CD4-positive, alpha-beta T cell treated with Interleukin-2 at 100 ng/mL for 4 hours (primary cell): ENCODE data around the gene PVALB.

ENCODE experiments used
- DNase-seq: peaks from one replicate; pipeline ENCODE4 v3.0.0-alpha.2; 2020; ENCODE audit warnings: low spot score

Gene PVALB

GRCh38 chr22:36846271-36846670 lies 29.4 kb upstream of the PVALB start:
- DNase-seq = no peak

DNA sequence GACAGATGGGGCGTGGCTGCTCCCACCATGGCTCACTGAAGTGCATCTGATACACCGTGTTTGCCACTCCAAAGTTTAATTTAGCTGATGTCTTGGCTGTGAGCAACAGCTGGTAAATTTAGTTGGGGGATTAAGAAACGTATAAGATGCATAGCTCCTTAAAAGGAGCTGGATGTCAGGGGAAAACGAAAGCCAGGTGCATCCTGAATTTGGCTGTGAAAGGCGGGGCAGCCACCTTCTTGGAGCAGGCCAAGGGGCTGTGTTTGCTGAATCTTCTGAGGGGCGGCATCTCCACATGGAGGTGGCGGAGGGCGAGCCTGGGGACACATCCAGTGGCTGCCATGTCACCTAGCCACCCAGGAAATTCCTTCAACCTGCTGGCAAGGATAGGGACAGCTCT lies 23.3 kb upstream of the PVALB start:
- DNase-seq = no peak

GRCh38 chr22:36839356-36840073 lies 22.7 kb upstream of the PVALB start:
- no peak for DNase-seq

- DNase-seq = no peak
These were observed 21.5 kb upstream of the PVALB start for GRCh38 chr22:36838119-36839030.

- DNase-seq = no peak
These were observed 19.1 kb upstream of the PVALB start for GRCh38 chr22:36835903-36836302.

DNA sequence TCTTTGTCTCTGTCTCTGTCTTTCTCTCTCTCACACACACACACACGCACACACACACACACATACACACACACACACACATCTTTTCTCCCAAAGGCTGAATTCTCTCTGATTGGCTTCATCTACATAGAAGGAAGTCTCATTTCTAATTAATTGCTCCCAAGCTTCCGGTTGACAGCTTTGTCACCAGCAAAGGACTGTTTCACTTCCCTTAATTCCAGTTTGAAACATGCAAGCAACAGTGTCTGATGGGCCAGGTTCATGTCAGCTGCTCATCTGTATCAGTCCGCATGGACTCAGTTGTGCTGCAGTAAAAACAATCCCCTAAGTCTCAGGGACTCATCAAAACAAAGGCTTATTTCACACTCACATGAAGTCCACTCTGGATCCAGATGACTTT lies 16.2 kb upstream of the PVALB start:
- DNase-seq = no peak

DNA sequence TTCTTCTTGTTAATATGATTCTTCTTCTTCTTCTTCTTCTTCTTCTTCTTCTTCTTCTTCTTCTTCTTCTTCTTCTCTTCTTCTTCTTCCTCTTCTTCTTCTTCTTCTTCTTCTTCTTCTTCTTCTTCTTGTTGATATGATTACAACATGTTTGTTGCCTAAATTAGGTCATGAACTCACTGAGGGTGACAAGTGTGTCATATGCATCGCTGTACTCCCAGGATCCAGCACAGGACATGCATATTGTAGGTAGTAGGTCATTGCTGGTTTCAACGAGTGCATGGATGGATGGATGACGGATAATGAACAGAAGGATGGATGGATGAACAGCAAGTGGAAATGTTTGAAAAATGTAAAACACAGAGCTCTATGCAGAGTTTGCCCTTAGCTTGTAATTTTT lies 14.9 kb upstream of the PVALB start:
- no peak for DNase-seq

- DNase-seq = no peak
These were observed 14.4 kb upstream of the PVALB start for GRCh38 chr22:36831206-36831605.

- DNase-seq = no peak
These were observed 13.8 kb upstream of the PVALB start for GRCh38 chr22:36830601-36831000.

DNA sequence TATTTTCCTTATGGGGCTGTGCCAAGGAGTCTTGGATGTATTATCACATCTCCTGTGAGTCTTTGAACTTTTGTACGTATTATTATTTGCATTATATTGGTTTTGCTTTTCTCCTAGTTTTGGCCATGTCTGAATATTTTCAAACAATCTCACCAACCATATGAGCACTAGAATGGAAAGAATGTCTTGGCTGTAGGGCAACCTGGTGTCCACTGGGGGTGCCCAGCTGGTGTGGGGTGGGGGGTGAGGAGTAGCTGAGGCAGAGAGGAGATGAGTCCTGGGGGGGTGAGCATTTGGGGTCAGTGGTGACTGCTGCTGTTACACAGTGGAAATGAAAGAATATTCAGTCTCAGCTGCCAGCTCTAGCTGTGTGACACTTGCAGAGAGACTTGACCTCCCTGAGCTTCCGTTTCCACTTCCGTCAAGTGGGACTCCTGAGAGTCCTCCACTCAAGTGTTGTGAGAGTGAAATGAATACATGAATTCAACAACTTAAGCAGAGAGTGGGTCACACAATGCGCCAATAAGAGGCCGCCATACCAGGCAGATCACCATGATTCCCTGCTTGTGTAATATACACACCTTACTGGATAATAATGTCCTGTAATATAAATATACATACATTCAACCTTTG lies 12.7 kb upstream of the PVALB start:
- DNase-seq = no peak

DNA sequence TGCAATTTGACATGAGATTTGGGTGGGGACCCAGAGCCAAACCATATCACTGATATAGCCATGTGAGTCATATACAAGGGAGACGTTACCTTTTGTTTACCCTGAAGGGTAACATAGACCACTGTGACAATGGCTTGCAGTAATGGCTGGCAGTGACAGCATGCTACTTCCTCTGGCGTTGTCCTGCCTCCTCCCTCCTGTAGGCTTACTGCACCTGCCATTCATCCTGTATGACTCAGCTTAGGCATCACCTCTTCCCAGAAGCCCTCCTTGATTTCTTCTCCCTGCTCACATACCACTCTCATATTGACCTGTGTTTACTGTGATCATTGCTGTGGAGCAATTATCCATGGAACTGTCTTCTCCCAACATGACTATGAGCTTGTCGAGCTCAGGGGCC lies 12.0 kb upstream of the PVALB start:
- DNase-seq = no peak

- no peak for DNase-seq
These were observed 9.4 kb upstream of the PVALB start for GRCh38 chr22:36826262-36826661.

- DNase-seq = no peak
These were observed 7.8 kb upstream of the PVALB start for GRCh38 chr22:36824655-36825054.

DNA sequence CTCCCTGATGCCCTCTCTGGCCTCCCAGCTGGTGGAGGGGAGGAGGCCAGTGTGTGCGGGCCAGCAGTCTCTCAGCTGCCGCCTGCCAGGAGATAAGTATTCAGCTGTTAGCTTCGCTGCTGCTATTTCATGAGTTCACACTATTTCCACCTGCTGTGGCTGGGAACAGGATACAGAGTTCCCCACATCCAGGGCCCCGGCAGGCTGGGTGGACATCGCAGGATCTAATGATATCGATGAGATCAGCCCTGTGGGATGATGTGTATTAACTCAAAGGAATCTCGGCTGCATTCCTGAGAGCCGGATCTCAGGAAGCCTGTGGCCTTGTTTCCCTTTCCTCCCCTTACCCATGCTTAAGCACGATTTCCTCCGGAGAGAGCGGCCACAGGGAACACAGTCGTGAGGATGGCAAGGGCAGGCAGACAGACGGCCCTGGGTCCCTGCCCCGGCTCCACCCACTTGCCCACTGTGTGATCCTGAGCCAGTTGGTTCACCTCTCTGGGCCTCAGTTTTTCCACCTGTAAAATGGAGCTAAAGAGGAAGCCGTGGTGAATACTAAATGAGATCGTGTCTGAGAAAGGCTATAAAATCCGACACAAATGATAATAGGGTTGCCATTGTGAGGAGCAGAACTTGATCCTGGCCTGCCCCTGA lies 6.5 kb upstream of the PVALB start:
- no peak for DNase-seq

- DNase-seq = no peak
These were observed 5.7 kb upstream of the PVALB start for GRCh38 chr22:36822581-36822980.

DNA sequence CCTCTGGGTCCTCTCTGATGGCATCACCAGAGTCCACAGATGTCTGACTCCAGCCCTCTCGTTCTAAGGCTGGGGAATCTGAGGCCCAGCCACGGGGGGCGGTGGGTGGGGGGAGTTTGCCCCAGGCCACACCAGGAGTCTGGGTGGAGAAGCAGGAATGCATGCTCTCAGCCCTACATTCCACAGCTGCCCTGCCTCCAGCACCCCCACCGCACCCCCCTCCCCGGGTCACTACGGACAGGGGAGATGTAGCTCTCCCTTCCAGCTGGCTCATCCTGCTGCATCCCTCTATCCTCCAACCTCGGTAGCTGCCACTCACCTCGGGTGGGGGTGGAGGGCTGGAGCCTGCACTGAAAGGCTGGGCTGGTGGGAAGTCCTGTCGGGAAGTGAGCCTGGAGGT lies 2.3 kb upstream of the PVALB start:
- DNase-seq = no peak

DNA sequence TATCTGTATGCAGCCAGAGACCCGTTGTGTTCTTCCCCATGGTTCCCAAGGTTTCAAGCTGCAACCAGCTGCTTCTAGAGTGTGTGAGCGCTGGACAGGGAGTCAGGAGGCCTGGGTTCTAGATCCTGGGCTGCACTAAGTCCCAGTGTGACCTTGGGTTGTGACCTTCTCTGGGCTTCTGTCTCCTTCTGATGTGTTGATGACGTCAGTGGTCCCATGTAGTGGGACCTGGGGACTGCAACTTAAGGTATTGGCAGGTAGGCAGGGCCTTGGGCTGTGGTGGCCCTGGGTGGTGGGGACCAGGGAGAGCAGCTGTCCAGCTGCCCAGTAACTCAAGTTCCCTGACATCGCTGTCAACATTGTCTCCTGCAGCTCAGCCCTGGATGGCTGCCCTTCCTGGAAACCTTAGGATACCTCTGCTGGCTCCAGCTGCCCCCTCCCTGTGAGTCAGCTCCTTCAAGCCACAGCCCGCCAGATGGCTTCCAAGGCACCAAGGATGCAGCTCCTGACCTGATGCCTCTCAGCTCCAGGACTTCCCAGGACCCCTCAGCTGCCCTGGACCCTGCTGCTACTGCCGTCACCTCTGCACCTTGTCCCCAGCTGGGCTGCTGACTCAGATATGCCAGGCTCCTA lies 1.3 kb upstream of the PVALB start:
- no peak for DNase-seq

DNA sequence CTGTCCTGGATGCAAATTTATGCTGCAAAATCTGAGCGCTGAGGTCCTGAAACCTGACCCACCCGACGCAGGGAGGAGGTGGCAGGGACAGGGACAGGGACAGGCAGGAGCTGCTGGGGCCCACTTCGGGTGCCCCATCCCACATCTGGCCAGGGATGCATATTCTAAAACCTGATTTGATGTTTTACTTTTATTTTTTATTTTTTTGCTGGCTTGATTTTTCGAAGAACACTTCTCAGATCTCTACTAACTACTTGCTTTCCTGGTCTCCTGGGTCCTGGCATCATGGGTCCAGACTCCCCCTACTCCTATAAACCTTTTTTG lies 652 bp upstream of the PVALB start:
- no peak for DNase-seq

DNA sequence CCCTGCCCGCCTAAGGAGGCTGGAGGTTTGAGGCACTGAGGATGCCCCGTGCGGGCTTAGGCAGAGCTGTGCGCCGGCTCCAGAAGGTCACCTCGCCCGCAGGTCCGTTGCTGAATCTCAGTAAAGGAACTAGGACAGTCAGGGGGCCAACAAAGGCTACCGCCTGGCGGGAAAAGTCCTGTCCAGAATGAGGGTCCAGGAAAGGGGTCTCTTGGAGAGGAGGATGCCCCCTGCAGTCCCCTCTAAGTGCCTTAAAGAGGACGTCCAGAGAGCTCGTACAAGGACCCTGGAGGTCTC lies 548 bp downstream of the PVALB start:
- DNase-seq = no peak

DNA sequence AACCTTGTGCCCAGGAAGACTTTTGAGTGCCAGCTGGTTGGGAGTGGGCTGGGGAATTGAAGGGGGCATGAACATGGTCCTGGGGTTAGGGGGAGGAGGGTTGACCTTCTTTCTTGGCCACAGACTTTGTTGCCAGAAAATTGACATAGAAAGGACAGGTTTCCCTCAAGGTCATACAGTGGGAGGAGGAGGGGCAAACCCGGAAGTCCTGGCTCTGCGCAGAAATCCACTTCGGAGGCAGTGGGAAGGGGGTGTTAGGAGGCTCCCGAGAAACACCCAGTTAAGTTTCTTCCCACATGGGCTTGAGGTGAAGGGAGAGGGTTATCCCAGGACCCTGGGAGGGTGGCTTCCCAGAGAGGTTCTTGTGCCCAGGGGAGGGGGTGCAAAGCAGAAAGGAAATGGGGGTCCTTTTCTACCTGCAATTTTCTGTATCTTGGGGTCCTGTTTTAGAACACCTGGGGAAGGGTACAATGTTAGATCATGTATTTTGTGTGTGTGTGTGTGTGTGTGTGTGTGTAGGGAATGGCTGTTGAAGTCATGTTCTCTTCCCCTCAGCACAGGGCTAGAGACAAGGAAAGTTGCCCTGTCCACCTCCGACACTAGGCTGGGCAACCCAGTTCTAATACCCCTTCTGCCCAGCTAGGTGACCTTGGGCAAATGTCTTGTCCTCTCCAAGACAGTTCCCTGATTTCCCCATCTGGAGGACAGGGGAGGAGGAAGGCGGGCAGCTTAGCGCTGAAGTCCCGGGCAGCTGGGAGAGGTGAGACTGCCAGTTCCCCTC lies 1.1 kb downstream of the PVALB start:
- no peak for DNase-seq

DNA sequence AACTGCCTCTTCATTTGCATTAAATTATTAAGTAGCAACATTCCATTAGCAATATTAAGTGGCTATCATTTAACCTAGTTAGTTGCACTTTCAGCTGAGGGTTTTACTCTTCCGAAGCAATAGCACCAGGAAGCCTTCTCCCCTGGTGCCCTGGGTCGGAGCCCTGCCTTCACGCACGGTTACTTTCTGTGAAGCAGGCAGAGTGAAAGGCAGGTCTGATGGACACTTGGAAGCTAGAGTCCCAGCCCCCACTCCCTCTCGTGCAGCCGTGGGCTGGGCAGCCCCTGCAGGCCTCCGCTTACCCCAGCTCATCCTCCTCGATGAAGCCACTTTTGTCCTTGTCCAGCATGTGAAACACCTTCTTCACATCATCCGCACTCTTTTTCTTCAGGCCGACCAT lies 2.0 kb downstream of the PVALB start:
- DNase-seq = no peak
